ENCODE data around the gene THAP5. TPM values are rescaled to one million over a fixed set of nuclear protein-coding genes. Genes with fewer than 3 reads are reported as not detected.

The THAP5 gene, protein sequence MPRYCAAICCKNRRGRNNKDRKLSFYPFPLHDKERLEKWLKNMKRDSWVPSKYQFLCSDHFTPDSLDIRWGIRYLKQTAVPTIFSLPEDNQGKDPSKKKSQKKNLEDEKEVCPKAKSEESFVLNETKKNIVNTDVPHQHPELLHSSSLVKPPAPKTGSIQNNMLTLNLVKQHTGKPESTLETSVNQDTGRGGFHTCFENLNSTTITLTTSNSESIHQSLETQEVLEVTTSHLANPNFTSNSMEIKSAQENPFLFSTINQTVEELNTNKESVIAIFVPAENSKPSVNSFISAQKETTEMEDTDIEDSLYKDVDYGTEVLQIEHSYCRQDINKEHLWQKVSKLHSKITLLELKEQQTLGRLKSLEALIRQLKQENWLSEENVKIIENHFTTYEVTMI
- 10 to 100 TPM; 30.8 to 41.7 (median 36.2) TPM for total RNA-seq

- Histone ChIP-seq H3K27ac (peak within 1 kb of the TSS; percentile 95 to 98 (median 96)), H3K9me3 (no peaks in the 10 kb centered on the region), H3K36me3 (peaks cover 0 to 28% of the 10 kb centered on the region in 2 donors), H3K4me3 (peak within 1 kb of the TSS; percentile 75 to 79), H3K27me3 (no peaks in the 10 kb centered on the region), H3K4me1 (peaks cover 5 to 48% (median 15%) of the 10 kb centered on the region in 3 donors)
- WGBS, 2 donors (ENCODE audit: low coverage in 1 of 2): 0% methylated on average over 4 of the region's 65 CpGs; no CpG with 5 or more reads in 1 of the 2 donors
- peak; percentile 92 for TF ChIP-seq POLR2A (IDR thresholded peaks at IDR 0.05)
- no peak for TF ChIP-seq CTCF (IDR thresholded peaks at IDR 0.05)
- peak; percentile 97 for TF ChIP-seq POLR2AphosphoS5 (IDR thresholded peaks at IDR 0.05)
- peak; percentile 98 for ATAC-seq
These were observed at the start of gene THAP5, which contains the start of gene DNAJB9 for GRCh38 chr7:108569381-108570145. Gene THAP5, minus strand, starts transcription at chr7:108569706. Its CDS starts 137 bp downstream, at chr7:108569569. Gene DNAJB9, plus strand, starts transcription at chr7:108569874. Its CDS starts 1,853 bp downstream, at chr7:108571727.

DNA sequence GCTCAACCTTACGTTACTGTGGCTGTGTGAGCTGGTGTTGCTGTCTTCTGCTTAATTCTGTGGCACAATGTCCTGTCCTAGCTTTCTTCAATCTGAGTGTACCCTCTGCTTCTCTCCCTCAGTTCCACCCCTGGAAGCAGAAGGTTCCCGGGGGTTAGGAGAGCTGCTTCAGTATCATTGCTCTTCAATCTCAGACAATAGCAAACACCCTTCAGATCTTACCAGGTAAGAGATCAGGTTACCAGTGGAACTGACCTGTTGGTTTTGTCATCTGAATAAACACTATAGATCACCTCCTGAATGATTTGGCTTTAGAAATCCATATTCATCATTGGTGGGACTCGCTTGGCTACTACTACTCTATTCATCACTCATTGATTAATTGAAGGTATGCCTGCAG lies 48.5 kb upstream of the THAP5 start:
- Histone ChIP-seq H3K4me1 (no peaks in the 10 kb centered on the region), H3K36me3 (no peaks in the 10 kb centered on the region), H3K27ac (no peak overlapping the region), H3K4me3 (no peak overlapping the region), H3K9me3 (no peaks in the 10 kb centered on the region), H3K27me3 (no peaks in the 10 kb centered on the region)
- no peak for TF ChIP-seq POLR2A (IDR thresholded peaks at IDR 0.05)
- no peak for TF ChIP-seq EP300 (IDR thresholded peaks at IDR 0.05)
- 67 to 75% methylated on average over 3 of the region's 3 CpGs for WGBS, 2 donors (ENCODE audit: low coverage in 1 of 2)
- ATAC-seq: no peak

DNA sequence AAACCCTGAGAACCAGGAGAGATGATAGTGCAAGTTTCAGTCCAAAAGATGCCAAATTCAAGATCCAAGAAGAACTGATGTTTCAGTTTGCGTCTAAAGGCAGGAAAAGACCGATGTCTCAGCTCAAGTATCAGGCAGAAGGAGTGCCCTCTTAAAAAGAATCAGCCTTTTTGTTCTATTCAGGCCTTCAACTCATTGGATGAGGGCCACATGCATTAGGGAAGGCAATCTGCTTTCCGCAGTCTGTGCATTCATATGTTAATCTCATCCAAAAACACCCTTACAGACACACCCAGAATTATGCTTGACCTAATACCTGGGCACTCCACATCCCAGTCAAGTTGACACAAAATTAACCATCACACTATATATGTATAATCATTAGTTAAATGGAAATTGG lies 45.4 kb upstream of the THAP5 start:
- no peak for ATAC-seq
- 94 to 100% methylated on average over 1 to 3 of the region's 3 CpGs for WGBS, 2 donors (ENCODE audit: low coverage in 1 of 2)
- H3K4me3 ChIP-seq: no peak overlapping the region

GRCh38 chr7:108613949-108614381 lies 44.5 kb upstream of the THAP5 start:
- Histone ChIP-seq H3K4me1 (no peaks in the 10 kb centered on the region), H3K36me3 (no peaks in the 10 kb centered on the region), H3K4me3 (no peak overlapping the region), H3K27me3 (no peaks in the 10 kb centered on the region), H3K9me3 (no peaks in the 10 kb centered on the region), H3K27ac (no peak overlapping the region)
- ATAC-seq: no peak
- 80 to 98% methylated on average over 4 of the region's 4 CpGs for WGBS, 2 donors (ENCODE audit: low coverage in 1 of 2)
- TF ChIP-seq POLR2A (IDR thresholded peaks at IDR 0.05) (no peak), CTCF (IDR thresholded peaks at IDR 0.05) (no peak), EP300 (IDR thresholded peaks at IDR 0.05) (no peak), POLR2AphosphoS5 (IDR thresholded peaks at IDR 0.05) (no peak)

More for the DNA sequence above, 45.4 kb upstream of the THAP5 start:
- no peak overlapping the region for H3K27ac ChIP-seq
- no peaks in the 10 kb centered on the region for H3K9me3 ChIP-seq
- no peak for TF ChIP-seq POLR2A (IDR thresholded peaks at IDR 0.05)
- no peaks in the 10 kb centered on the region for H3K27me3 ChIP-seq
- no peaks in the 10 kb centered on the region for H3K4me1 ChIP-seq
- H3K36me3 ChIP-seq: no peaks in the 10 kb centered on the region

DNA sequence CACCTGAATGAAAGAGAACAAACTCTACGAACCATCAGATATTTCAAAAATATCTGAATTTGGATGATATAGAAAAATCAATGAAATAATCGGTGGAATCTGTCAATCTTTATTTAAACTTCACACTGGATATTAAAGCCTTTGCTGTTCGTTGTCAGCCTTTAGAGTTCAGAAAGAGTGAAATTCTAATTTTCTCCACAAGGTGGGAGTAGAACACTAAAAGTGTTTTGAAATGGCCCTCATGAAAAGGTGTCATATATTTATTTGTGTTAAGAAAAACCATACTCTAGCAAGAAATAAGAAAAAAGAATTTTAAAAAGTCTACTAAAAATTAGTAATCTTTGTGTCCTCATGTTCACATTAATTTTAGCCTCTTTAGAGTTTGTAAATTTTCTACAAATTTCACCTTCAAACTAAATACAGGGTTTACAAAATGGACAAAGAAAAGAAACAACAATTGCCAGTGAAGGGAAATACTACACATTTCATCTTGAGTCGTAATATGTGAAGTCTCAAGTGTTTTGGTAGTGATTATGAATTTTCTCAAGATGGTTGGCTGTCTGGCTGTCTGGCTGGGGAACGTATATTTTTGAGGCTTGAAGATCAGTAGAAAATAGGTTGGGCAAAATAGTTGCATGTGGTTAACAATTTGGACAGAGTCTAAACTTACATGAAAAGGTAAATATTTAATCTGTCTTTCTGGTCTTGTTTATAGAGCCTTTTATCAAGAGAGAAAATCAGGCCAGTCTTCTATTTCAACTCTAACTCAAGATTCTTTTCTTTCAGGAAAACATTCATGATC lies 43.8 kb upstream of the THAP5 start:
- ATAC-seq: no peak
- no peak for TF ChIP-seq EP300 (IDR thresholded peaks at IDR 0.05)
- TF ChIP-seq CTCF (IDR thresholded peaks at IDR 0.05): peak; percentile 70 to 78 (median 74)

More for the DNA sequence above, 43.8 kb upstream of the THAP5 start:
- Histone ChIP-seq H3K9me3 (no peaks in the 10 kb centered on the region), H3K4me3 (no peak overlapping the region), H3K27ac (no peak overlapping the region), H3K27me3 (no peaks in the 10 kb centered on the region), H3K4me1 (no peaks in the 10 kb centered on the region), H3K36me3 (no peaks in the 10 kb centered on the region)
- WGBS, 2 donors (ENCODE audit: low coverage in 1 of 2): 6 to 19% methylated on average over 5 of the region's 5 CpGs

Measured in gastroesophageal sphincter (tissue), 4 donors.